A673 (cell line): ENCODE data around the gene OOEP. TPM values are rescaled to one million over a fixed set of nuclear protein-coding genes. Genes with fewer than 3 reads are reported as not detected.

ENCODE experiments used
- BruUV-seq: library from RNA; stranded (reverse); fragments of 400-500 nt; replicated peaks from 2 replicates; lab custom pipeline; 2021; lab: Mats Ljungman, UMichigan
- CTCF ChIA-PET: fragments of 300-600 bp; sonication (Branson Sonifier 250); formaldehyde crosslinking; loops from one replicate; lab custom pipeline; 2022; ENCODE audit warnings: antibody characterized with exemption; lab: Charles Lee
- POLR2A ChIA-PET: fragments of 300-600 bp; sonication (Branson Sonifier 250); formaldehyde crosslinking; loops from one replicate; lab custom pipeline; 2022; ENCODE audit warnings: antibody characterized with exemption; ENCODE audit not compliant: low non-redundant PET; lab: Charles Lee
- DNase-seq: peaks from one replicate; pipeline ENCODE4 v3.0.0-alpha.2; 2015; ENCODE audit warnings: low spot score
- H3K27ac ChIP-seq: fragments of 200-600 bp; sonication (generic); 2 replicates; pipeline ENCODE4 v1.5.1; 2016; ENCODE audit warnings: mixed run types, low read depth, mild to moderate bottlenecking, mixed read lengths, antibody characterized with exemption, low read length; ENCODE audit not compliant: poor library complexity, severe bottlenecking
- H3K27me3 ChIP-seq: fragments of 200-600 bp; sonication (generic); replicated peaks from 2 replicates; pipeline ENCODE4 v1.6.1; 2017; ENCODE audit warnings: mixed run types, low read depth, mild to moderate bottlenecking, mixed read lengths, antibody characterized with exemption, low read length; ENCODE audit not compliant: insufficient read depth, poor library complexity
- H3K36me3 ChIP-seq: fragments of 200-600 bp; sonication (generic); 2 replicates; pipeline ENCODE4 v1.6.1; 2016; ENCODE audit warnings: mixed run types, mild to moderate bottlenecking, mixed read lengths, antibody characterized with exemption, low read length; ENCODE audit not compliant: insufficient read depth, poor library complexity, severe bottlenecking
- H3K4me1 ChIP-seq: fragments of 200-600 bp; sonication (generic); 2 replicates; pipeline ENCODE4 v1.6.1; 2017; ENCODE audit warnings: mixed run types, mild to moderate bottlenecking, mixed read lengths, antibody characterized with exemption, low read length; ENCODE audit not compliant: insufficient read depth, poor library complexity, severe bottlenecking
- H3K4me3 ChIP-seq: fragments of 200-600 bp; sonication (generic); 2 replicates; pipeline ENCODE4 v1.5.1; 2016; ENCODE audit warnings: low read depth, mixed run types, mild to moderate bottlenecking, mixed read lengths, low read length; ENCODE audit not compliant: poor library complexity, severe bottlenecking
- H3K9me3 ChIP-seq: fragments of 200-600 bp; sonication (generic); 2 replicates; pipeline ENCODE4 v1.6.1; 2016; ENCODE audit warnings: mixed run types, low read depth, mild to moderate bottlenecking, mixed read lengths, antibody characterized with exemption, low read length; ENCODE audit not compliant: poor library complexity, severe bottlenecking
- CTCF ChIP-seq: fragments of 300-800, 200-600 bp; sonication (generic); conservative IDR thresholded peaks from 2 replicates; pipeline ENCODE4 v1.5.1; 2017; ENCODE audit warnings: low read depth, mild to moderate bottlenecking, antibody characterized with exemption, low read length, moderate library complexity, mixed read lengths
- EZH2 ChIP-seq: fragments of 200-600 bp; sonication (generic); IDR thresholded peaks from 2 replicates; pipeline ENCODE4 v1.6.1; 2017; ENCODE audit warnings: borderline replicate concordance, low read depth, mild to moderate bottlenecking, mixed read lengths, antibody characterized with exemption, low read length; ENCODE audit not compliant: poor library complexity, severe bottlenecking
- intact Hi-C: fragments of 100-400 bp; cut with micrococcal nuclease; formaldehyde crosslinking; loops from one replicate; pipeline ENCODE4 v1.10.0; 2022; ENCODE audit not compliant: unreplicated experiment
- total RNA-seq: library from RNA; stranded (reverse); gene quantifications from 2 replicates; pipeline ENCODE4 v1.2.3, GENCODE V29; 2021

Gene OOEP
- total RNA-seq, 1 experiment from 2014 or later, result not detected

GRCh38 chr6:73362869-73363536 lies 6.7 kb downstream of the OOEP start:
- ChIA-PET POLR2A (no interaction called here), CTCF (no interaction called here)
- TF ChIP-seq CTCF (no peak), EZH2 (no peak)
- no peak overlapping the region for H3K27ac ChIP-seq
- intact Hi-C loops, result no loop called here
- H3K36me3 ChIP-seq, result no peaks in the 10 kb centered on the region
- no peaks in the 10 kb centered on the region for H3K27me3 ChIP-seq
- H3K4me3 ChIP-seq, result no peak overlapping the region
- no TSS peak for BruUV-seq
- DNase-seq, result no peak
- no peaks in the 10 kb centered on the region for H3K9me3 ChIP-seq
- no peaks in the 10 kb centered on the region for H3K4me1 ChIP-seq

GRCh38 chr6:73362358-73362757 lies 7.3 kb downstream of the OOEP start, which contains the start of gene KHDC3L:
KHDC3L (plus strand) TSS chr6:73362658; CDS start chr6:73362730, 72 bp downstream.
- no TSS peak for BruUV-seq
- Histone ChIP-seq H3K9me3 (no peaks in the 10 kb centered on the region), H3K4me3 (no peak within 1 kb of the TSS), H3K4me1 (no peaks in the 10 kb centered on the region), H3K27me3 (no peaks in the 10 kb centered on the region), H3K27ac (no peak within 1 kb of the TSS), H3K36me3 (no peaks in the 10 kb centered on the region)
- intact Hi-C loops, result no loop called here
- CTCF ChIA-PET, result no interaction called here
- DNase-seq, result no peak
- POLR2A ChIA-PET, result no interaction called here
- TF ChIP-seq EZH2 (no peak), CTCF (no peak)

- DNase-seq, result no peak
- intact Hi-C loops, result no loop called here
- H3K27ac ChIP-seq, result no peak within 1 kb of the TSS
Measured at GRCh38 chr6:73353636-73354593, 15.8 kb downstream of the OOEP start, which contains the start of gene DPPA5. DPPA5 (minus strand) TSS chr6:73354276; CDS start chr6:73354225, 51 bp downstream.

More at GRCh38 chr6:73353636-73354593, 15.8 kb downstream of the OOEP start, which contains the start of gene DPPA5:
- POLR2A ChIA-PET, result no interaction called here
- CTCF ChIA-PET, result no interaction called here
- no TSS peak for BruUV-seq
- TF ChIP-seq EZH2 (no peak), CTCF (no peak)
- Histone ChIP-seq H3K4me3 (no peak within 1 kb of the TSS), H3K4me1 (no peaks in the 10 kb centered on the region), H3K9me3 (no peaks in the 10 kb centered on the region), H3K27me3 (no peaks in the 10 kb centered on the region), H3K36me3 (no peaks in the 10 kb centered on the region)
